WTC11 (cell line): ENCODE measurements around the gene PARD3B. TPM values are rescaled to one million over a fixed set of nuclear protein-coding genes. Genes with fewer than 3 reads are reported as not detected.

Experiments used
- ATAC-seq: fragments of 200-7000 bp; cut with Tn5 transposase; 2 replicates; pipeline ENCODE4 v1.10.0; 2021; ENCODE audit warnings: mild to moderate bottlenecking, moderate library complexity
- CTCF ChIA-PET: fragments of 300-600 bp; sonication (Branson Sonifier 250); formaldehyde crosslinking; loops from one replicate; lab custom pipeline; 2021; ENCODE audit warnings: antibody characterized with exemption; lab: Charles Lee
- POLR2A ChIA-PET: fragments of 350-600 bp; sonication (Branson Sonifier 250); formaldehyde crosslinking; loops from one replicate; lab custom pipeline; 2021; ENCODE audit warnings: antibody characterized with exemption; lab: Charles Lee
- DNase-seq: peaks from one replicate; pipeline ENCODE4 v3.0.0; 2021; ENCODE audit warnings: low spot score
- H3K27ac Mint-ChIP-seq: 2 replicates; pipeline ENCODE4 v1.8.0; 2021; ENCODE audit warnings: mixed read lengths
- H3K27me3 Mint-ChIP-seq: 2 replicates; pipeline ENCODE4 v1.8.0; 2021; ENCODE audit warnings: low read depth, mild to moderate bottlenecking, moderate library complexity, mixed read lengths
- H3K36me3 Mint-ChIP-seq: 2 replicates; pipeline ENCODE4 v1.8.0; 2021; ENCODE audit warnings: mixed read lengths
- H3K4me1 Mint-ChIP-seq: 2 replicates; pipeline ENCODE4 v1.8.0; 2022; ENCODE audit warnings: mixed read lengths
- H3K4me3 Mint-ChIP-seq: 2 replicates; pipeline ENCODE4 v1.8.0; 2021; ENCODE audit warnings: mild to moderate bottlenecking, moderate library complexity, mixed read lengths
- H3K9me3 Mint-ChIP-seq: 2 replicates; pipeline ENCODE4 v1.8.0; 2021; ENCODE audit warnings: mixed read lengths
- ATF1 ChIP-seq: sonication (generic); formaldehyde crosslinking; IDR thresholded peaks from 2 replicates; pipeline ENCODE4 v1.8.1; 2023; ENCODE audit warnings: mild to moderate bottlenecking, moderate library complexity, missing genetic modification reagents
- CBFB ChIP-seq: sonication (generic); formaldehyde crosslinking; IDR thresholded peaks from 2 replicates; pipeline ENCODE4 v1.8.1; 2022; ENCODE audit warnings: mild to moderate bottlenecking, low read depth, missing genetic modification reagents
- CREB1 ChIP-seq: sonication (generic); formaldehyde crosslinking; IDR thresholded peaks from 2 replicates; pipeline ENCODE4 v1.8.0; 2023; ENCODE audit warnings: mild to moderate bottlenecking, missing genetic modification reagents
- ERG ChIP-seq: fragments of 250-450 bp; sonication (Bioruptor Pico); IDR thresholded peaks from 2 replicates; pipeline ENCODE4 v1.8.0; 2021; ENCODE audit warnings: mild to moderate bottlenecking
- NFYB ChIP-seq: sonication (generic); formaldehyde crosslinking; conservative IDR thresholded peaks from 2 replicates; pipeline ENCODE4 v1.8.0; 2022; ENCODE audit warnings: low read depth, missing genetic modification reagents
- NR2C2 ChIP-seq: sonication (generic); formaldehyde crosslinking; IDR thresholded peaks from 2 replicates; pipeline ENCODE4 v1.8.0; 2022; ENCODE audit warnings: mild to moderate bottlenecking, missing genetic modification reagents
- NR3C1 ChIP-seq: sonication (generic); formaldehyde crosslinking; conservative IDR thresholded peaks from 2 replicates; pipeline ENCODE4 v1.8.1; 2023; ENCODE audit warnings: low read depth, mild to moderate bottlenecking, missing genetic modification reagents
- OVOL2 ChIP-seq: fragments of 250-450 bp; sonication (Bioruptor Pico); IDR thresholded peaks from 2 replicates; pipeline ENCODE4 v1.9.0; 2021; ENCODE audit warnings: mild to moderate bottlenecking, borderline replicate concordance
- SMAD4 ChIP-seq: sonication (generic); formaldehyde crosslinking; IDR thresholded peaks from 2 replicates; pipeline ENCODE4 v1.8.0; 2022; ENCODE audit warnings: mild to moderate bottlenecking, missing genetic modification reagents
- TEAD4 ChIP-seq: sonication (generic); formaldehyde crosslinking; IDR thresholded peaks from 2 replicates; pipeline ENCODE4 v1.8.0; 2022; ENCODE audit warnings: mild to moderate bottlenecking, missing genetic modification reagents
- TP53 ChIP-seq: sonication (generic); formaldehyde crosslinking; IDR thresholded peaks from 2 replicates; pipeline ENCODE4 v1.8.1; 2023; ENCODE audit warnings: mild to moderate bottlenecking, missing genetic modification reagents
- ZMAT4 ChIP-seq: fragments of 250-450 bp; sonication (Bioruptor Pico); IDR thresholded peaks from 2 replicates; pipeline ENCODE4 v1.9.0; 2021; ENCODE audit warnings: mild to moderate bottlenecking
- ZNF232 ChIP-seq: sonication (generic); formaldehyde crosslinking; IDR thresholded peaks from 2 replicates; pipeline ENCODE4 v1.8.0; 2022; ENCODE audit warnings: mild to moderate bottlenecking, missing genetic modification reagents
- ZNF416 ChIP-seq: fragments of 250-450 bp; sonication (Bioruptor Pico); IDR thresholded peaks from 2 replicates; pipeline ENCODE4 v1.9.0; 2021; ENCODE audit warnings: mild to moderate bottlenecking, inconsistent platforms
- total RNA-seq: library from RNA; stranded (reverse); gene quantifications from 3 replicates; pipeline ENCODE4 v1.2.3, GENCODE V29; 2021
- TF ChIP-seq, protein P1 (sequence below): sonication (generic); formaldehyde crosslinking; IDR thresholded peaks from 2 replicates; pipeline ENCODE4 v1.8.1; 2022; ENCODE audit warnings: mild to moderate bottlenecking, moderate library complexity, missing genetic modification reagents
- TF ChIP-seq, protein P2 (sequence below): fragments of 250-450 bp; sonication (Bioruptor Pico); IDR thresholded peaks from 2 replicates; pipeline ENCODE4 v1.9.0; 2021; ENCODE audit warnings: mild to moderate bottlenecking, borderline replicate concordance
- TF ChIP-seq, protein P3 (sequence below): fragments of 250-450 bp; sonication (Bioruptor Pico); IDR thresholded peaks from 2 replicates; pipeline ENCODE4 v2.1.2; 2022; ENCODE audit warnings: mild to moderate bottlenecking, moderate library complexity

The PARD3B gene
- total RNA-seq, 1 experiment from 2014 or later: 5.6 TPM

- Mint-ChIP-seq H3K27me3 (no peaks in the 10 kb centered on the region), H3K4me3 (no peak overlapping the region), H3K4me1 (peaks cover 12% of the 10 kb centered on the region), H3K9me3 (no peaks in the 10 kb centered on the region), H3K36me3 (no peaks in the 10 kb centered on the region), H3K27ac (no peak overlapping the region)
- ChIA-PET CTCF (no interaction called here), POLR2A (no interaction called here)
- ATAC-seq (peak; percentile 55), DNase-seq (no peak)
- TF ChIP-seq TP53 (CRISPR knock-in tag): no peak
- TF ChIP-seq, protein P1, sequence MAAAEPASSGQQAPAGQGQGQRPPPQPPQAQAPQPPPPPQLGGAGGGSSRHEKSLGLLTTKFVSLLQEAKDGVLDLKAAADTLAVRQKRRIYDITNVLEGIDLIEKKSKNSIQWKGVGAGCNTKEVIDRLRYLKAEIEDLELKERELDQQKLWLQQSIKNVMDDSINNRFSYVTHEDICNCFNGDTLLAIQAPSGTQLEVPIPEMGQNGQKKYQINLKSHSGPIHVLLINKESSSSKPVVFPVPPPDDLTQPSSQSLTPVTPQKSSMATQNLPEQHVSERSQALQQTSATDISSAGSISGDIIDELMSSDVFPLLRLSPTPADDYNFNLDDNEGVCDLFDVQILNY (CRISPR knock-in tag): no peak
- TF ChIP-seq, protein P2, sequence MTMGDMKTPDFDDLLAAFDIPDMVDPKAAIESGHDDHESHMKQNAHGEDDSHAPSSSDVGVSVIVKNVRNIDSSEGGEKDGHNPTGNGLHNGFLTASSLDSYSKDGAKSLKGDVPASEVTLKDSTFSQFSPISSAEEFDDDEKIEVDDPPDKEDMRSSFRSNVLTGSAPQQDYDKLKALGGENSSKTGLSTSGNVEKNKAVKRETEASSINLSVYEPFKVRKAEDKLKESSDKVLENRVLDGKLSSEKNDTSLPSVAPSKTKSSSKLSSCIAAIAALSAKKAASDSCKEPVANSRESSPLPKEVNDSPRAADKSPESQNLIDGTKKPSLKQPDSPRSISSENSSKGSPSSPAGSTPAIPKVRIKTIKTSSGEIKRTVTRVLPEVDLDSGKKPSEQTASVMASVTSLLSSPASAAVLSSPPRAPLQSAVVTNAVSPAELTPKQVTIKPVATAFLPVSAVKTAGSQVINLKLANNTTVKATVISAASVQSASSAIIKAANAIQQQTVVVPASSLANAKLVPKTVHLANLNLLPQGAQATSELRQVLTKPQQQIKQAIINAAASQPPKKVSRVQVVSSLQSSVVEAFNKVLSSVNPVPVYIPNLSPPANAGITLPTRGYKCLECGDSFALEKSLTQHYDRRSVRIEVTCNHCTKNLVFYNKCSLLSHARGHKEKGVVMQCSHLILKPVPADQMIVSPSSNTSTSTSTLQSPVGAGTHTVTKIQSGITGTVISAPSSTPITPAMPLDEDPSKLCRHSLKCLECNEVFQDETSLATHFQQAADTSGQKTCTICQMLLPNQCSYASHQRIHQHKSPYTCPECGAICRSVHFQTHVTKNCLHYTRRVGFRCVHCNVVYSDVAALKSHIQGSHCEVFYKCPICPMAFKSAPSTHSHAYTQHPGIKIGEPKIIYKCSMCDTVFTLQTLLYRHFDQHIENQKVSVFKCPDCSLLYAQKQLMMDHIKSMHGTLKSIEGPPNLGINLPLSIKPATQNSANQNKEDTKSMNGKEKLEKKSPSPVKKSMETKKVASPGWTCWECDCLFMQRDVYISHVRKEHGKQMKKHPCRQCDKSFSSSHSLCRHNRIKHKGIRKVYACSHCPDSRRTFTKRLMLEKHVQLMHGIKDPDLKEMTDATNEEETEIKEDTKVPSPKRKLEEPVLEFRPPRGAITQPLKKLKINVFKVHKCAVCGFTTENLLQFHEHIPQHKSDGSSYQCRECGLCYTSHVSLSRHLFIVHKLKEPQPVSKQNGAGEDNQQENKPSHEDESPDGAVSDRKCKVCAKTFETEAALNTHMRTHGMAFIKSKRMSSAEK (CRISPR knock-in tag): no peak
- TF ChIP-seq ATF1 (CRISPR knock-in tag): no peak
- TF ChIP-seq ZNF416 (CRISPR knock-in tag): no peak
- TF ChIP-seq, protein P3, sequence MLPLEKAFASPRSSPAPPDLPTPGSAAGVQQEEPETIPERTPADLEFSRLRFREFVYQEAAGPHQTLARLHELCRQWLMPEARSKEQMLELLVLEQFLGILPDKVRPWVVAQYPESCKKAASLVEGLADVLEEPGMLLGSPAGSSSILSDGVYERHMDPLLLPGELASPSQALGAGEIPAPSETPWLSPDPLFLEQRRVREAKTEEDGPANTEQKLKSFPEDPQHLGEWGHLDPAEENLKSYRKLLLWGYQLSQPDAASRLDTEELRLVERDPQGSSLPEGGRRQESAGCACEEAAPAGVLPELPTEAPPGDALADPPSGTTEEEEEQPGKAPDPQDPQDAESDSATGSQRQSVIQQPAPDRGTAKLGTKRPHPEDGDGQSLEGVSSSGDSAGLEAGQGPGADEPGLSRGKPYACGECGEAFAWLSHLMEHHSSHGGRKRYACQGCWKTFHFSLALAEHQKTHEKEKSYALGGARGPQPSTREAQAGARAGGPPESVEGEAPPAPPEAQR (CRISPR knock-in tag): no peak
Observed at GRCh38 chr2:204972606-204973336, 427.5 kb downstream of the PARD3B start.

DNA sequence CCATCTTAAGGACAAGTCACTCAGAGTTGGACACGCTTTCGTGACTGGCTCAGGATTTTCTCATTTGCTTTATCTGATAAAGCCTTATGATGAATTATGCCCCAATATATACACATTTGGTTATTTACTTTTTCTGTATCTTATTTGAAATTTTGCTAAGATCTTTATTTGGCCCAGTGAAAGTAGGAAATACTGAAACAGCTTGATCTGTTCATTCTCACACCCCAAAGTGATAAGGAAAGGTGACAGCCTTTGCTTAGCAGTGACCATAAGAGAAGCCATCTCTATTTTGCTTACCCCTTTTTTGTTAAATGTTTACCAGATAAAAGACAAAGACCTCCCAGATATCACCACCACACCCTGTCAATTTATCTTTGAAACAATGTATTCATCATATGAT, 428.3 kb downstream of the PARD3B start:
- ATAC-seq (no peak), DNase-seq (no peak)
- Mint-ChIP-seq H3K4me3 (no peak overlapping the region), H3K9me3 (no peaks in the 10 kb centered on the region), H3K27me3 (no peaks in the 10 kb centered on the region), H3K4me1 (peaks cover 12% of the 10 kb centered on the region), H3K27ac (no peak overlapping the region), H3K36me3 (no peaks in the 10 kb centered on the region)
- no peak for TF ChIP-seq OVOL2
- POLR2A ChIA-PET: no interaction called here
- CTCF ChIA-PET: no interaction called here

- Mint-ChIP-seq H3K27ac (no peak overlapping the region), H3K36me3 (no peaks in the 10 kb centered on the region), H3K27me3 (no peaks in the 10 kb centered on the region), H3K9me3 (peaks cover 7% of the 10 kb centered on the region; the same call in 1 of the 2 replicates), H3K4me3 (no peak overlapping the region)
- ChIA-PET CTCF (no interaction called here), POLR2A (no interaction called here)
- DNase-seq (no peak), ATAC-seq (no peak)
- TF ChIP-seq CREB1 (CRISPR knock-in tag): no peak
- no peak for TF ChIP-seq CBFB (CRISPR knock-in tag)
- TF ChIP-seq TEAD4 (CRISPR knock-in tag): no peak
- no peak for TF ChIP-seq NFYB (CRISPR knock-in tag)
- TF ChIP-seq SMAD4 (CRISPR knock-in tag): no peak
- TF ChIP-seq ZMAT4 (CRISPR knock-in tag): no peak
- TF ChIP-seq ERG: no peak
- TF ChIP-seq NR3C1 (CRISPR knock-in tag): no peak
- no peak for TF ChIP-seq NR2C2 (CRISPR knock-in tag)
- no peak for TF ChIP-seq ZNF232 (CRISPR knock-in tag)
- TF ChIP-seq, all 79 proteins: peak for 0
- H3K4me1 Mint-ChIP-seq: peaks cover 15% of the 10 kb centered on the region
Observed at GRCh38 chr2:204974487-204974886, 429.2 kb downstream of the PARD3B start.
